Diencephalon (tissue), 1 donor: ENCODE results near the gene TTI1. TPM values are rescaled to one million over a fixed set of nuclear protein-coding genes. Genes with fewer than 3 reads are reported as not detected.

Experiments
- total RNA-seq: library from RNA; depleted of rRNA; stranded (reverse); fragments of >200 nt; gene quantifications from one replicate; pipeline ENCODE4 v1.2.3, GENCODE V29; 2014

Gene TTI1
- total RNA-seq, result 27.2 TPM

DNA sequence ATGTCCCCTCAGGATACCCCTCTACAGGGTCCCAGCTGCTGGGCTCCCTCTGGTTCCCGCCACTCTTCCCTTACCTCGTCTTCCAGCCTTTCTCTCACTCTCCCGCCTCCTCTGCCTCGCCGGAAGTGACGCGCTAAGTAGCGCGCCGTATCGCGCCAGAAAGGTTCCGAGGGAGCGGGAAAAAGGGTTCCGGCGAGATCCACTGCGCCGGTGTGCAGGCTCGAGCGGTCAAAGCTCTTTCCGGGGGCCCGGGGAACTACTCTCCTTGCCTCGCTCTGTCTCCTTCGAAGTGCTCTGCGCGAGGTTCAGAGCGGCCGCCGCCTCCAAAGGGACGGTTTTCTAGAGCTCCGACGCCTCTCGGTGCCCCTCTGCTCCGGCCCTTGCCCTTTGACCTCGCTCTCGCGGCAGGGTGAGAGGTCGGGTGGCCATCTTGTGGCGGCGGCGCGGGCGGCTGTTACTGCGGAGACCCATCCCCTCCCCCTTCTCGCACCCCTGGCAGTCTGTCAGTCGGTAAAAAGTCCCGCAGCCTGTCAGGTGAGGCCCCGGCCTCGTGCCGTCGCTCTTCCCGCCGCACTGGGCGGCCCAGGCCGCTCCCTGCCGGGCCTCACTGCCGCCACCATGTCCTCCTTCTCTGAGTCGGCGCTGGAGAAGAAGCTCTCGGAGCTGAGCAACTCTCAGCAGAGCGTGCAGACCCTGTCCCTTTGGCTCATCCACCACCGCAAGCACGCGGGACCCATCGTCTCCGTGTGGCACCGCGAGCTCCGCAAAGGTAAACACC, at the start of gene TTI1, which contains the start of gene RPRD1B:
TTI1 (minus strand) TSS at position 127 of the 778 bp plus-strand sequence. CDS start 19,640 bp downstream, outside the sequence.
RPRD1B (plus strand) TSS at position 417 of the 778 bp plus-strand sequence; CDS start at position 619, 202 bp downstream.

Other genes starting within 250 kb of the TTI1 start
- gene VSTM2L, start 130.3 kb downstream of the TTI1 start, total RNA-seq, result 55.1 TPM
- gene RPRD1B, start 290 bp upstream of the TTI1 start, total RNA-seq, result 36.7 TPM
- 3.5 TPM for gene TGM2, start 131.8 kb upstream of the TTI1 start, total RNA-seq
- 1.8 TPM for gene KIAA1755, start 227.3 kb upstream of the TTI1 start, total RNA-seq